Stimulated activated CD8-positive, alpha-beta memory T cell treated with anti-CD3 and anti-CD28 coated beads, Interleukin-4, amount 100 ng/mL, for 4 hours (primary cell): ENCODE results near the gene DTX3L.

Experiments used
- DNase-seq, 2 donors: peaks; one replicate each; pipeline ENCODE4 v3.0.0-alpha.2; 2020; ENCODE audit warnings: low read depth in 2 of 2, low spot score in 1 of 2

DTX3L gene

DNA sequence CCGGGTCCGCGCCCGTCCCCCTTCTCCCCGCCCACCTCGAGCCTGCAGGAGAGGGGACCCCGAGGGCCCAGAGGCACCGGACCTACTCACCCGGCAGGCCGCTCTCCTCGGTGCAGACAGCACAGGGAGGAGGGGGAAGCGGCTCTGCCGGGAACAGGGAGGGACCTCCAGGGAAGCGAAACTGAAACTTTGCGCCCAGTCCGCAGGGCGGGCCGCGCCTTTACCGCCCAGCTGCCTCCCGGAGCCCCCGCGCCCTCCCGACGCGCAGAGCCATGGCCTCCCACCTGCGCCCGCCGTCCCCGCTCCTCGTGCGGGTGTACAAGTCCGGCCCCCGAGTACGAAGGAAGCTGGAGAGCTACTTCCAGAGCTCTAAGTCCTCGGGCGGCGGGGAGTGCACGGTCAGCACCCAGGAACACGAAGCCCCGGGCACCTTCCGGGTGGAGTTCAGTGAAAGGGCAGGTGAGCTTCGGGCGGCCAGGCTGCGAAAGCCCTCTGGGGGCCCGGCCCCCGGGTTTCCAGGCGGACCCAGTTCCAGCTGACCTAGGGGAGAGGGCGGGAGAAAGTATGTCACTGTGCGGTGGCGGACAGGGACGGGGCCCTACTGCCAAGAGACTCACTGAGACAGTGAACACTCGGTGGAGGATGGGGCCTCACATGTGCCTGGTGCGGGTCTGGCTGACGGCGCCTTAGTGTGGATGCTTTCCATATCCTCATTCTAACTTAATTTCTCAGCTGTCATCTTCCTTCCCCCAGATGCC, at the start of gene DTX3L, which contains the start of gene PARP9:
DTX3L (plus strand) TSS at position 184 of the 758 bp plus-strand sequence; CDS start at position 273, 89 bp downstream.
PARP9 (minus strand) TSS at position 146 of the 758 bp plus-strand sequence. CDS start 4,680 bp downstream, outside the sequence.
- DNase-seq = peak; percentile 71 to 84

DNA sequence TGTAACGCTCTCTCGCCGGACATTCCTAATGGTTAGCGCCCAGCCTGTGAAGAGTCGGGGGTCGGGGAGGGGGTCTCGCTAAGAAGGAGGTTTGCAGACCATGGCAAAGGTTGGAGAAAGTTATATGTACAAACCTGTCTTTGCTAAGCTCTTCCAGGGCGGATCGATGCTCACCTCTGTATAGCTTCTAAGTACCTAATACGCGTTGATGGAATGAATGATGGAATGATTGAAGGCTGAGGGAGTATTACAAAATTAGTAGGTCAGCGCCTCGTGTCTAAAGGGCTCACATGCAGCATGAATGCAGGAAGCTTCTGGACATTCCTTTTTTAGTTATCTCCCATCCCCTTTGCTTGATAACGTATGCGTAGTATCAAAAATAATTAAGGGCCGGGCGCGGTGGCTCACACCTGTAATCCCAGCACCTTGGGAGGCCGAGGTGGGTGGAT, 49.1 kb upstream of the DTX3L start:
- DNase-seq = no peak

DNA sequence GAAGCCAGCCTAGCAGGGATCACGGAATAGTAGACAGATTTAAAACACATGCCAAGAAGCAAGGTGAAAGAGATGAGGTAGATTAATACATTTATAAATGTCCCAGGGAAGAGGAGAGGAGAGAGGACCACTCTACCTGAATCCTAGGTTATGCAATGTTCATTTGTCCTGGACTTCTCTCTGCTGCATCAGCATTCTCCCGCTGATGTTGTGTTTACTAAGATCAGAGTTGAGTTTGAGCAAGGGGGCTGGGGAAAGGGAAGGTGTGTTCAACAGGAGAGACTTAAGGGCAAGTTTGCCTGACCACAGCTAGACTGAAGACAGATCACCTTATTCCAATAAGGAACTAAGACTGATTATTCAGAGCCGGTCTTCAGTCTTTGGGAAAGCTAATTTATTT, 48.3 kb upstream of the DTX3L start:
- DNase-seq = no peak

DNA sequence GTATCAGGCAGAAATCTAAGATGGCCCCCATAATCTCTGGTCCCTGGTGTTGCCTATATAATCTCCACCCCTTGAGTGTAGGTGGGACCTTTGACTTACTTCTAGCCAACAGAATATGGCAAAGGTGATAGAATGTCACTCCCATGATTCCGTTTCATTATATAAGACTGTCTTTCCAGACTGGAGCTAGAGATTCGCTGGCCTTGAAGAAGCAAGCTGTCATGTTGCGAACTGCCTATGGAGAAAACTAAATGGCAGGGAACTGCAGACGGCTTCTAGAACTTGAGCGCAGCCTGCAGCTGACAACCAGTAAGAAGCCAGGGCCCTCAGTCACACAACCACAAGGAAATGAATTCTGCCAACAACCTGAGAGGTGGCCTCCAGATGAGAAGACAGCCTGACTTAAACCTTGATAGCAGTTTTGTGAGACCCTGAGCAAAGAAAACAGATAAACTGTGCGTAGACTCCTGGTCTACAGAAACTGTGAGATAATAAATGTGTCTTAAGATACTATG, 47.2 kb upstream of the DTX3L start:
- no peak for DNase-seq

DNA sequence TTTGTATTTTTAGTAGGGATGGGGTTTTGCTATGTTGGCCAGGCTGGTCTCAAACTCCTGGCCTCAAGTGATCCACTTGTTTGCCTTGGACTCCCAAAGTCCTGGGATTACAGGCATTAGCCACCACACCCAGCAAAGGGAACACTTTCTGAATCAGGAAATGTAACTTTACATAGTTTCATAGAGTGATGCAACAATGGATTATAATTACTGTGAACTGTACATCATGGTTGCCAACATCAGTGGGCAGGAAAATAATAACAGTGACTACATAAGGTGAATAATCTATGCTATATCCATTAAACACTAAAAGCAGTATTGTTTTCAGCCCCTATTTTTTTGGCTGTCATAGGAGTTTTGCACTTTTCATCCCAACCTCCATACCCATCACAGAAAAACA, 44.4 kb upstream of the DTX3L start:
- DNase-seq = no peak

DNA sequence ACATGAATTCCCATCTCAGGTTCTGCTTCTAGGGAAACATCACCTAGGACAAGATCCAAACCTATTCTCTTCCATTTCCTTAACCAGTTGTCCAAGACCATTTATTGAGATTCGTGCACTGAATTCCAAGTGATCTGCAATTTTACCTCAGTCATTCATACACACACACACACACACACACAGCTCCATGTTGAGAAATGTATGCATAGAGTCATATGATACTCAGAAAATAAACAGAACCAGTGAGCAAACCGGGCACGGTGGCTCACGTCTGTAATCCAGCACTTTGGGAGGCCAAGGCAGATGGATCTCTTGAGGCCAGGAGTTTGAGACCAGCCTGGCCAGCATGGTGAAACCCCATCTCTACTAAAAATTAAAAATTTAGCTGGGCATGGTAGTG, 43.3 kb upstream of the DTX3L start:
- DNase-seq = no peak

DNA sequence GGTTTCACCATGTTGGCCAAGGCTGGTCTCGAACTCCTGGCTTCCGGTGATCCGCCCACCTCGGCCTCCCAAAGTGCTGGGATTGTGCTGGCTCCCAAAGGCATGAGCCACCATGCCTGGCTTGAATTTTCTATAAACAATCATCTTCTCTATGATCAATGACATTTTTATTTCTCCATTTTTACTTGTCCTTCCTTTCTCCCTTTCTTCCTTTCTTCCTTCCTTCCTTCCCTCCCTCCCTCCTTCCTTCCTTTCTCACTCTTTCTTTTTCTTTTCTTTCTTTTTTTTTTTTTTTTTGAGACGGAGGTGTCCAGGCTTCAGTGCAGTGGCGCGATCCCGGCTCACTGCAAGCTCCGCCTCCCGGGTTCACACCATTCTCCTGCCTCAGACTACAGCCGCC, 40.8 kb upstream of the DTX3L start:
- no peak for DNase-seq

DNA sequence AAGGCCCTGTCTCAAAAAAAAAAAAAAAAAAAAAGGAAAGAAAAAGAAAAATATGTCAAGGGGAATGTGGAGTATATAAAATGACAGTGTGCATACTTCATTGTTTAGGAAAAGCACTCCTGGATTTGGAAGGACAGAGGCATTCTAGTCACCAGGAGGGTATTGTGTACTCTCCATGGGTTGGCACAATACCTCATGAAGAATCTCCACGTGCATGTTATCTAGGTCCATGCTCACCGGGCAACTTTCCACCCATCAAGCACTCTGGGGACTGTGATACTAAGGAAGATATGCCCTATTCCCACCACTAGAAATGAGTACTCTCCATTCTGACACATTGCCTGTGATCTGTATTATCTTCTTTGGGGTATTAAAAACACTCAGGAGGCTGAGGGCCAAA, 34.0 kb upstream of the DTX3L start:
- no peak for DNase-seq

DNA sequence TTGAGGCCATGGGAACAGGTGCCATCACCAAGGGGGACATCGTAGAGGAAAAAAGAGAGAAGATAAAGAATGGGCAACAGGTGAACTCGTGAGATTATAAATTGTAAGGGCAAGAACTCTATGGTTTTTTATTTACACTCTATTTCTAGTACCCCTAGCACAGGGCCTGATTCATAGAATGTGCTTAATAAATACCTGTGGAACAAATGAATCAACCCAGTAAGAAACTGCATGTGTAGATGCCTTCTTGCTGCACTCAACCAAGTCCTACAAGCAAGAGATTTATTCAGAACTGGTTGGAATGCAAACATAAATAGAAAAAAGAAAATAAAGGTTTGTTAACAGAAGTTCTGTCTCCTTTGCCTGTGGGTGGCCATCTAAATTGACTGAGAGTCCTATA, 30.7 kb upstream of the DTX3L start:
- DNase-seq = no peak

DNA sequence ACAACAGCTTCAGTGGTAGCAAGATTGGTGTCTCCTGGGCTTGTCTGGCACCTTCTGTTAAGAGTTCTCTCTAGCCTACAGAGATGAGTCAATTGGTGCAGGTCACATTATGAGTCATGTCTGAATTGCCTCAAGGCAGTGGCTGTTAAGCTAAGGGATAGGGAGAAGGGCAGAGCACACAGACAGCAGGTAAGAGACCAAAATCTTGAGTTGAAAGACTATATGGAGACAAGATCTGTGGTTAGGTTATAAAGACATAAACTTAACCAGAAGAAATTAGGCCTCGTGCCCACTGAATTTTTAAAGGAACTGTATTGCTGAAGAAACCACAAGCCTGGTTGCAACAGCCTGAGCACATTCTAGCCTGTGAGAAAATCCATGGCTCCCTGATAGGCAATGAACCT, 30.2 kb upstream of the DTX3L start:
- DNase-seq = no peak

DNA sequence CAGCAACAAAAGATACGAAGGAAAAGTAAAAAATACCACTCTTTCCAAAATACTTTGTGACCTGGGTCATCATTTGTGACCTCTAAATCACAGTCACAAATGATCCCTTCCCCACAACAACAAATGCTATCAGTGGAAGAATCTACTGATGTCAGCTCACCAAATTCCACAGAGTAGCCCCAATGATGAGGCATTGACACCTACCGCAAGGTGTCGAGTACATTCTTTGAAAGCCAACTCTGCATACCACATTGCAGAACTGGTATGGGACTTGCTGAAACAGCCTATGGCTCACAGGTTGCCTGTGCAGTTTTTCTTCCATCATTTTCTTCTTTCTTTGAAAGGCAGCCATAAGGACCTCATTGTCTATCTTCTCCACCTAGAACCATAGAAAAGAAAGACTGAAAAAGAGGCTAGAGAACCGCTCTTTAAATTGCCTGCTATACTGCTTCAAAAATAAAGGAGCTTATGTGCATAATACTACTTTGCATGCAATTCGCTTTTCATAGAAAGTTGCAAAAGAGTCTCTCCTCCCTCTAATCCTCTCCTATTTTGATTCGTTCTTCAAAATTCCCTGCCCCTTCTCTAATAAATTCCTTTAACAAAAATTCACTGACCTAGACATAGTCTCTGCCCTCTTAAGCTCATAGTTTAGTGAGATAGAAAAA, 28.0 kb upstream of the DTX3L start:
- no peak for DNase-seq

DNA sequence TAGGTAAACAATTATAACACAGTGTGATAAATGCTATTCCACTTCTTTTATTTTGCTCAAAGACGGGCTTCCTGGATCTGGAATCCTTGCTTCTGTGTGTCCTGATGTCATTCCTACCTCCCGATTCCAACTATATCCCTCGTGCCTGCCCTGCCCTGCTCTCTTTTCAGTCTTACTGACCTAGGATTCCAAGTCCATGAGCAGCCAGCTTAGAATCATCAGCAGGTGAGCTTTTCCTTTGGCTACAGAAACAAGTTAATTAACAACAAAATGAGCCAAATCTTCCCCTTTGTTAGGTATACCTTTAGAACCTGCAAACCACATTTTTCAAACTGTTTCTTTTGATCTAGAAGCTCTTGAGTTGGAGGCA, 27.5 kb upstream of the DTX3L start:
- DNase-seq = no peak

DNA sequence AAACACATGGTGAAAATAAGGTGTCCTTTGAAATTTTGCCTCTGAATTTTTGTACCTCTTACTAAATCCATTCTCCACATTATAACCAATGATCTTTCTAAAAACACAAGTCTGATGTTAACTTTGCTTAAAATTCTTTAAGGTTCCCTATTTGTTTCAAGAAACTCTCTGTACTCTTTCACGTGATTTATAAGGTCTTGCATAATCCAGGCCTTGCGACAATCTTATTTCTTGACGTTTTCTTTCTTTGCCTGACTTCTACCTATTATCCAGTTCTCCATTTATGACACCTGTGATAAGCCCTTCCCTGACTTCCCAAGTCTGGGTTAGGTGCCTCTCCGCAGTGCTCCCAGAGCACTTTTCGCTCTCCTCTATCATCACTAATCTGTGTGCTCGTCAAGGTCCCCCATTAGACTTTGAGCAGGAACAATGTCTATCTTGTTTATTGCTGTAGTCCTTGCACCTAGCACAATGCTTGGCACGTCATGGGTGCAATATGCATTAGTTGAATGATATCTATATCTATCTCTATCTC, 25.1 kb upstream of the DTX3L start:
- no peak for DNase-seq

DNA sequence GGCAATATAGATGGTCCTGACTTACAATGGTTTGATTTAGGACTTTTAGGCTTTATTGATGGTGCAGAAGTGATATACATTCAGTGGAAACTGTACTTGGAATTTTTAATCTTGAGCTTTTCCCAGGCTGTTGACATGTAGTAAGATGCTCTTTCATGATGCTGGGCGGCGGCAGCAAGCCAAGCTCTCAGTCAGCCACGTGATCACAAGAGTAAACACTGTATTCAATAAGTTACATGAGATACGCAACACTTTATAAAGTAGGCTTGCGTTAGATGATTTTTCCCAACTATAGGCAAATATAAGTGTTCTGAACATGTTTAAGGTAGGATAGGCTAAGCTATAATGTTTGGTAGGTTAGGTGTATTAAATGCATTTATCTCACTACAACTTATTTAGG, 18.0 kb upstream of the DTX3L start:
- no peak for DNase-seq

DNA sequence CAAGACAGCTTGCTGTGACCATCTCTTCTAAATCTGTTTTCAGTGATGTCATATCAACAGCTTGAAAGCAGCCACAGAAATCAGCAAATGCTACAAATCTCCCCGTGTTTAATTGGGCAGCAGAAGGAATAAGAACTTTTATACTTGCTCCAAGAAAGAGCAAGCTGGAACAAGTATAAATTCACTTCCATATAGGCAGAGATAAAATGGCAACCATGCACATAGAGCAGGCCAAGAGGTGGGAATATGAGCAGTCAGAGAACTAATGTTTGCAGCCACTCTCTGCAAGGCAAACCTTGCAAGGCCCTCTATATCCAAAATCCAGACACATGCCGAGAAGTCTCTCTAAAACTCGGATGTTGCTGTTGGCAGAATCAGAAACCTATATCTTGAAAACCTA, 16.1 kb upstream of the DTX3L start:
- no peak for DNase-seq

DNA sequence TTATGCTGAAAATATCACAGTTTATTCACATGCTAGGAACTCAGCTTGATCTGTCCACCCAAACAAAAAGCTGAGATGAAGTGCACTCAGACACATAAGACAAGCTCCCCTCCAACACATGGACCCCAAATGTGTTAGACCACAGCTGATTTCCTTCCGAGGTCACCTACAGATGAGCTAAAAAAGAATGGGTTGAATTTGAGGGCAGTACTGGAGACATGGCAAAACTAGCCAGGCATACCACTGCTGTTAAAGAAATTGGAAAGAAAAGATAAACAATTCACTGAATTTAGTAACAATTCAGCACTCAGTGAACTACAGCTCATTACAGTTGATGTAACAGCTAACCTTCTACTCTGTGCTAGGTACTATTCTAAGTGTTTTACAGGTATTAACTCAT, 15.5 kb upstream of the DTX3L start:
- DNase-seq = no peak

DNA sequence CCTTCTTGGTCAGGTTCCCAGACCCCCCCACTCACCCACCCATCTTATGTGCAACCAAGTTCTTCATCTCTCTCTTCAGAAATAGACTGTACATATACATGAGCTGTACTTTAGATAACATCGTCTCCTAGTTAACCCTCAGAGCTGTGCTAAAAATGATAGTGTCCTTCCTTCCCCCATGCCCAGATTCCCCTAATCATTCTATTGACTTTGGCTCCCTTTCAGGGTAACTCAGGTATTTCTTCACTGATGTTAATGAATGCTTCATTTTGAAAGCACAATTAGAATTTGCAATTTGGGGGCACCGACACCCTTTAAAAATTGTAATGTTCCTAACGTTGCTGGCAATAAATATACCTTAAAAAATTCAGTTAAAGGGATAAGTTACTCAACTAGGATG, 11.0 kb upstream of the DTX3L start:
- no peak for DNase-seq

DNA sequence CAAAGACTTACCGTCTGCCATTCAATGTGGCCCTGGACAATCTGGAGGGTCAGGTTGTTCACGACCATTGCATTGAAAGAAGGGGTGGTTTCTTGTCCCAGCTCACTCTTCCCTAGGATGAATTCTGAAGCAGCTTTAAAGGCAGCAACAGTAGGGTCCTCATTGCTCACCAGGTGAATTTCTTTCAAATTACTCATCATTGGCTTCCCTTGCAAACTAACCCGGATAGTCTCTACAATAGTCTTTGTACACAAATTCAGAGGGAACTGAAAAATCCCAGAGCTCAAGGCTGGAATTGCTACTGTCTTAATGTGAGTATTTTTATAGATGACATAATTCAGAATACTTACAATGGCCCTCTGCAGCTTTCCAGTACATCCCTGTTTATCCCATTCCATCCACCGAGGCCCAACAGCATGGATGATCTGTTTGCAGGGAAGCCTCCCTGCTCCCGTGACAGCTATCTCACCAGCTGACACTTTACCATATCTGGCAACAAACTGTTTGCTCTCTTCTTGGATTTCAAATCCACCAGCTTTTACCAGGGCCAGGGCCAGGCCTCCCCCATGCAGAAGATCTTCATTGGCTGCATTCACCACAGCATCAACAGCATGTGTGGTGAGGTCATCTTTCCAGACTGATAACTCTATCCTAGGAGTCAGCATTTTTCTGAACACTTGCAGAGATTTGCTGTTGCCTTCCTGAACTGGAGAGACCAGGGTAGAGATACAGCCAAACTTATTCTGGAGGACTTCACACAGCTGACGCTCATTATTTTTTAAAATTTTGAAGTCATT, 8.7 kb upstream of the DTX3L start:
- DNase-seq = no peak

DNA sequence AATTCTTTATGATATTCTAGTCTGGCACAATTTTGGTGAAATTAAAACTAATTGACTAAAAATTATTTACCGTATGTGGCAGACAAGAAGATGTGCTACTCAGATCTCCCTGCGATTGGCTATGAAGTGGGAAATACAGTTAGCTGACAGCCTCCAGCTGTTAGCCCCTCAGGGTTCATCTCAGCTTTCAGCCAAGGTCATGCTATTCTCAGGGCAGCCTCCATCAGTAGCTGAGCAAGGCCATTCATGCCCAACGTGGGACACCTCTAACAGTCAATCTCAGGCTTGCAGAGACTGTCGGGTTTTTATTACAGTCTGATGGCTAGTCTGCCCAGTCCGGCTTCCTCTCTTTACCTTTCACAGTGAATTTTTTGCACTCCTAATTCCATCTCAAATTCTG, 6.8 kb upstream of the DTX3L start:
- no peak for DNase-seq

DNA sequence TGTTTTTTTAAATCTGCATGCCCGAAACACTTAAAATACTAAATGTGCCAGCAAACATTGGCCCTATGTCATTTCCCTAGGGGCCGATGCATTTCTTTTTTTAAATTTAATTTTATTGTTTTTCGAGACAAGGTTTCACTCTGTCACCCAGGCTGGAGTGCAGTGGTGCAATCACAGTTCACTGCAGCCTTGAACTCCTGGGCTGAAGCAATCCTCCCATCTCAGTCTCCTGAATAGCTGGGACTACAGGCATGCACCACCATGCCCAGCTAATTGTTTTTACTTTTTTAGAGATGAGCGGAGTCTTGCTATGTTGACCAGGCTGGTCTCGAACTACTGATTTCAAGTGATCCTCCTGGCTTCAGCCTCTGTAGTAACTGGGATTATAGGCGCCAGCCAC, 5.5 kb upstream of the DTX3L start:
- no peak for DNase-seq

DNA sequence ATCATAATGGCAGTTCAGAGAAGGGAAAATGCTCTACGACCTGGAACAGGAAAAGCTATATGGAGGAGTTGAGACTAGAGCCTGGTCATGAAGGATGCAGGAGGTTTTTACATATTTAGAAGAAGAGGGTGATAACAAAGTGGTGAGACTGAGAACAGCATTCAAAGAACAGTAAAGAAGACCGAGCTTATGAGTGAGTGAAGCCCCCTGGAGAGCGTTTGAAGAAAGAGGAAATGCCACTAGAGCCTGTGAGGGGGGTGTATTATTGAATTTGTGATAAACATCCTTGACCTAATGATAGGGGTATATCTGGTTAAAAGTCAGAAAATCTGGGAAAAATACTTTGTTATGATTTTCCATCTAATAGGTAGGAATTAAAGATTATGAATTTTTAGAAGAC, 4.2 kb upstream of the DTX3L start:
- DNase-seq = no peak
